Central memory CD8-positive, alpha-beta T cell (primary cell): ENCODE data around the gene TMEM94.

Experiments
- ATAC-seq: fragments of 150-1000 bp; cut with Tn5 transposase; replicated peaks from 2 replicates; pipeline ENCODE4 v1.10.0; 2022; ENCODE audit warnings: mild to moderate bottlenecking, moderate FRiP score, moderate number of reproducible peaks; ENCODE audit not compliant: poor library complexity, severe bottlenecking; ENCODE audit errors: extremely low read depth
- DNase-seq, 2 donors: peaks; one replicate each; pipeline ENCODE4 v3.0.0; 2021; ENCODE audit warnings: low spot score in 2 of 2
- H3K27ac Mint-ChIP-seq: one replicate; pipeline ENCODE4 v1.8.0; 2022; ENCODE audit warnings: low read depth, mild to moderate bottlenecking, moderate library complexity, mixed read lengths
- H3K27me3 Mint-ChIP-seq: one replicate; pipeline ENCODE4 v1.8.0; 2022; ENCODE audit warnings: mixed read lengths
- H3K36me3 Mint-ChIP-seq: one replicate; pipeline ENCODE4 v1.8.0; 2022; ENCODE audit warnings: mild to moderate bottlenecking, moderate library complexity, mixed read lengths; ENCODE audit not compliant: insufficient read depth
- H3K4me1 Mint-ChIP-seq: one replicate; pipeline ENCODE4 v1.8.0; 2022; ENCODE audit warnings: mixed read lengths
- H3K4me3 Mint-ChIP-seq: one replicate; pipeline ENCODE4 v1.8.0; 2022; ENCODE audit warnings: mild to moderate bottlenecking, moderate library complexity, mixed read lengths
- H3K9me3 Mint-ChIP-seq: one replicate; pipeline ENCODE4 v1.8.0; 2022; ENCODE audit warnings: mixed read lengths

TMEM94 gene

GRCh38 chr17:75542728-75543336, 86.4 kb downstream of the TMEM94 start:
- Mint-ChIP-seq H3K4me1 (peaks cover 20% of the 10 kb centered on the region), H3K27me3 (no peaks in the 10 kb centered on the region), H3K27ac (no peak overlapping the region), H3K4me3 (no peak overlapping the region), H3K36me3 (peaks cover 14% of the 10 kb centered on the region), H3K9me3 (no peaks in the 10 kb centered on the region)
- ATAC-seq (no peak), DNase-seq (no peak)

- Mint-ChIP-seq H3K4me1 (peaks cover 15% of the 10 kb centered on the region), H3K36me3 (peaks cover 12% of the 10 kb centered on the region), H3K4me3 (no peak overlapping the region), H3K27me3 (no peaks in the 10 kb centered on the region), H3K27ac (no peak overlapping the region), H3K9me3 (no peaks in the 10 kb centered on the region)
- ATAC-seq = no peak
- no peak for DNase-seq
These were observed 87.8 kb downstream of the TMEM94 start for GRCh38 chr17:75544250-75544649.

- no peaks in the 10 kb centered on the region for H3K27me3 Mint-ChIP-seq
- peaks cover 4% of the 10 kb centered on the region for H3K36me3 Mint-ChIP-seq
- no peak for DNase-seq
These were observed 89.7 kb downstream of the TMEM94 start for GRCh38 chr17:75546181-75546580.

GRCh38 chr17:75547091-75547490, 90.7 kb downstream of the TMEM94 start:
- H3K9me3 Mint-ChIP-seq = no peaks in the 10 kb centered on the region
- peaks cover 2% of the 10 kb centered on the region for H3K36me3 Mint-ChIP-seq
- no peak overlapping the region for H3K27ac Mint-ChIP-seq
- H3K27me3 Mint-ChIP-seq = no peaks in the 10 kb centered on the region
- no peak overlapping the region for H3K4me3 Mint-ChIP-seq
- DNase-seq (no peak), ATAC-seq (no peak)
- H3K4me1 Mint-ChIP-seq = peaks cover 4% of the 10 kb centered on the region

More at GRCh38 chr17:75546181-75546580, 89.7 kb downstream of the TMEM94 start:
- no peak overlapping the region for H3K4me3 Mint-ChIP-seq
- ATAC-seq = no peak
- H3K9me3 Mint-ChIP-seq = no peaks in the 10 kb centered on the region
- H3K27ac Mint-ChIP-seq = no peak overlapping the region
- peaks cover 7% of the 10 kb centered on the region for H3K4me1 Mint-ChIP-seq

- DNase-seq = no peak
- no peak overlapping the region for H3K4me3 Mint-ChIP-seq
- no peak overlapping the region for H3K27ac Mint-ChIP-seq
- H3K4me1 Mint-ChIP-seq = no peaks in the 10 kb centered on the region
- no peak for ATAC-seq
- H3K27me3 Mint-ChIP-seq = no peaks in the 10 kb centered on the region
- peaks cover 2% of the 10 kb centered on the region for H3K36me3 Mint-ChIP-seq
- H3K9me3 Mint-ChIP-seq = no peaks in the 10 kb centered on the region
These were observed 92.4 kb downstream of the TMEM94 start for GRCh38 chr17:75548813-75549212.
